Thyroid gland (tissue), 4 donors: Measurements from ENCODE around the gene BABAM1. TPM values are rescaled to one million over a fixed set of nuclear protein-coding genes. Genes with fewer than 3 reads are reported as not detected.
A peak's percentile ranks its signal among the peaks of the same experiment; 100 is the strongest.

Source experiments
- DNase-seq, 2 donors: peaks; one replicate each; pipeline ENCODE4 v3.0.0-alpha.2; 2019
- H3K27ac ChIP-seq, 3 donors: fragments of 200-600 bp; sonication (generic); 1 replicate in 2 of 3; 2 replicates in 1 of 3; pipeline ENCODE4 v1.5.1; 2016 to 2019; ENCODE audit warnings: mild to moderate bottlenecking in 1 of 3, moderate library complexity in 1 of 3
- H3K27me3 ChIP-seq: fragments of 200-600 bp; sonication (generic); one replicate; pipeline ENCODE4 v1.5.1; 2019
- H3K36me3 ChIP-seq, 2 donors: fragments of 200-600 bp; sonication (generic); one replicate each; pipeline ENCODE4 v1.5.1; 2016 to 2019
- H3K4me1 ChIP-seq, 2 donors: fragments of 200-600 bp; sonication (generic); one replicate each; pipeline ENCODE4 v1.5.1; 2017 to 2019
- H3K4me3 ChIP-seq, 3 donors: fragments of 200-600 bp; sonication (generic); replicated peaks in 1 of 3; 1 replicate in 2 of 3; 2 replicates in 1 of 3; pipeline ENCODE4 v1.5.1; 2016; ENCODE audit warnings: mild to moderate bottlenecking in 1 of 3
- H3K9me3 ChIP-seq: fragments of 200-600 bp; sonication (generic); one replicate; pipeline ENCODE4 v1.5.1; 2017
- CTCF ChIP-seq, 6 experiments: fragments of 200-600 bp in 3 of 6; fragments of 450-650 bp in 3 of 6; sonication (generic) in 3 of 6; IDR thresholded peaks; one replicate each; pipeline ENCODE4 v1.5.1; 2016 to 2019; ENCODE audit warnings: antibody characterized with exemption in 6 of 6, mild to moderate bottlenecking in 2 of 6, inconsistent platforms in 1 of 6, moderate library complexity in 1 of 6
- POLR2A ChIP-seq, 2 donors: fragments of 450-650 bp; IDR thresholded peaks; one replicate each; pipeline ENCODE4 v1.6.1; 2017; ENCODE audit warnings: antibody characterized with exemption in 2 of 2, mild to moderate bottlenecking in 2 of 2, moderate library complexity in 1 of 2
- WGBS, 2 donors: methylation state at CpG; one replicate each; pipeline ENCODE4 v1.1.5; 2017; 5-methylcytosine and 5-hydroxymethylcytosine counted together
- intact Hi-C: fragments of 100-400 bp; cut with DNase I; formaldehyde crosslinking; loops from one replicate; pipeline ENCODE4 v1.15.1; 2023
- total RNA-seq, 4 donors: library from RNA; depleted of rRNA; stranded (reverse); fragments of >200 nt; gene quantifications; one replicate each; pipeline ENCODE4 v1.2.3, GENCODE V29; 2016

The BABAM1 gene
- total RNA-seq, 4 donors from 2014 or later = 49.6 to 87.5 (median 71.1) TPM

- Histone ChIP-seq H3K27ac (no peak overlapping the region), H3K27me3 (peaks cover 8% of the 10 kb centered on the region), H3K4me3 (no peak overlapping the region), H3K36me3 (no peaks in the 10 kb centered on the region), H3K4me1 (peaks cover 12 to 13% of the 10 kb centered on the region in 2 donors), H3K9me3 (no peaks in the 10 kb centered on the region)
- 91 to 96% methylated on average over 8 to 10 of the region's 11 CpGs for WGBS, 2 donors
- TF ChIP-seq CTCF (IDR thresholded peaks at IDR 0.05) = no peak
- TF ChIP-seq POLR2A (IDR thresholded peaks at IDR 0.05) = no peak
- no peak for DNase-seq
- intact Hi-C loops = no loop called here
Measured at GRCh38 chr19:17286263-17286662, 19.0 kb downstream of the BABAM1 start.

- no peak for TF ChIP-seq CTCF (IDR thresholded peaks at IDR 0.05)
- no peak for TF ChIP-seq POLR2A (IDR thresholded peaks at IDR 0.05)
- 85 to 87% methylated on average over 9 of the region's 9 CpGs for WGBS, 2 donors
- DNase-seq = no peak
- intact Hi-C loops = no loop called here
- Histone ChIP-seq H3K4me1 (peaks cover 9% of the 10 kb centered on the region in 2 donors), H3K27ac (no peak overlapping the region), H3K9me3 (no peaks in the 10 kb centered on the region), H3K36me3 (no peaks in the 10 kb centered on the region), H3K4me3 (no peak overlapping the region), H3K27me3 (peaks cover 5% of the 10 kb centered on the region)
Measured at GRCh38 chr19:17286752-17287151, 19.5 kb downstream of the BABAM1 start.

GRCh38 chr19:17289489-17289888 lies 22.2 kb downstream of the BABAM1 start:
- no peak for TF ChIP-seq CTCF (IDR thresholded peaks at IDR 0.05)
- Histone ChIP-seq H3K4me3 (no peak overlapping the region), H3K36me3 (no peaks in the 10 kb centered on the region), H3K27me3 (no peaks in the 10 kb centered on the region), H3K4me1 (no peaks in the 10 kb centered on the region), H3K9me3 (no peaks in the 10 kb centered on the region), H3K27ac (no peak overlapping the region)
- WGBS, 2 donors = 16 to 19% methylated on average over 22 of the region's 22 CpGs
- intact Hi-C loops = no loop called here
- DNase-seq = peak; percentile 42 to 58

- intact Hi-C loops = loop anchor here (5.0 kb wide), 1 partner anchor 95 kb away; no protein-coding TSS in a partner anchor
- Histone ChIP-seq H3K9me3 (no peaks in the 10 kb centered on the region), H3K4me3 (peak overlapping the region in 1 of 3 donors; percentile 23), H3K36me3 (no peaks in the 10 kb centered on the region), H3K27me3 (no peaks in the 10 kb centered on the region), H3K27ac (peak overlapping the region in 1 of 3 donors; percentile 4), H3K4me1 (no peaks in the 10 kb centered on the region)
- WGBS, 2 donors = 25 to 32% methylated on average over 14 to 28 of the region's 46 CpGs
- peak; percentile 41 to 54 for DNase-seq
- peak in 5 of 6 experiments; percentile 21 to 49 (median 38) for TF ChIP-seq CTCF (IDR thresholded peaks at IDR 0.05)
- no peak for TF ChIP-seq POLR2A (IDR thresholded peaks at IDR 0.05)
Measured at GRCh38 chr19:17292301-17293074, 25.2 kb downstream of the BABAM1 start.

GRCh38 chr19:17293605-17294004 lies 26.4 kb downstream of the BABAM1 start:
- Histone ChIP-seq H3K27ac (no peak overlapping the region), H3K9me3 (no peaks in the 10 kb centered on the region), H3K4me3 (no peak overlapping the region), H3K36me3 (no peaks in the 10 kb centered on the region), H3K4me1 (no peaks in the 10 kb centered on the region), H3K27me3 (no peaks in the 10 kb centered on the region)
- WGBS, 2 donors = 85 to 96% methylated on average over 14 of the region's 14 CpGs
- no peak for TF ChIP-seq POLR2A (IDR thresholded peaks at IDR 0.05)
- TF ChIP-seq CTCF (IDR thresholded peaks at IDR 0.05) = no peak
- intact Hi-C loops = loop anchor here (5.0 kb wide), 1 partner anchor 94 kb away; no protein-coding TSS in a partner anchor
- no peak for DNase-seq
